Stomach (tissue), 9 donors: ENCODE measurements around the gene TRABD. TPM values are rescaled to one million over a fixed set of nuclear protein-coding genes. Genes with fewer than 3 reads are reported as not detected.

Source experiments
- DNase-seq, 2 donors: peaks; one replicate each; pipeline versions ENCODE4 v3.0.0 to v3.0.0-alpha.2; 2013 to 2019
- H3K27ac ChIP-seq, 5 donors: fragments of 200-600 bp in 4 of 5; sonication (generic) in 4 of 5; one replicate each; pipeline ENCODE4 v1.5.1; 2013 to 2019; ENCODE audit warnings: mild to moderate bottlenecking in 1 of 5, moderate library complexity in 1 of 5
- H3K27me3 ChIP-seq, 3 donors: fragments of 200-600 bp; sonication (generic); one replicate each; pipeline ENCODE4 v1.5.1; 2017 to 2019; ENCODE audit warnings: mixed run types in 1 of 3
- H3K36me3 ChIP-seq, 4 donors: fragments of 200-600 bp; sonication (generic); 1 replicate in 3 of 4; 2 replicates in 1 of 4; pipeline ENCODE4 v1.5.1; 2016 to 2019
- H3K4me1 ChIP-seq, 4 donors: fragments of 200-600 bp; sonication (generic); one replicate each; pipeline ENCODE4 v1.5.1; 2016 to 2019
- H3K4me3 ChIP-seq, 4 donors: fragments of 200-600 bp; sonication (generic) in 3 of 4; one replicate each; pipeline ENCODE4 v1.5.1; 2016 to 2019; ENCODE audit warnings: mild to moderate bottlenecking in 1 of 4
- H3K9me3 ChIP-seq, 4 donors: fragments of 200-600 bp; sonication (generic); one replicate each; pipeline ENCODE4 v1.5.1; 2016 to 2019
- CTCF ChIP-seq, 7 experiments: fragments of 450-650 bp in 4 of 7; fragments of 200-600 bp in 3 of 7; sonication (generic) in 3 of 7; IDR thresholded peaks; one replicate each; pipeline ENCODE4 v1.5.1; 2016 to 2019; ENCODE audit warnings: antibody characterized with exemption in 7 of 7, control low read depth in 2 of 7, mild to moderate bottlenecking in 1 of 7
- EP300 ChIP-seq: sonication (generic); formaldehyde crosslinking; IDR thresholded peaks from one replicate; pipeline ENCODE4 v1.6.1; 2017; ENCODE audit warnings: antibody characterized with exemption
- POLR2A ChIP-seq, 4 donors: fragments of 450-650 bp; IDR thresholded peaks; one replicate each; pipeline ENCODE4 v1.6.1; 2016; ENCODE audit warnings: antibody characterized with exemption in 4 of 4, control low read depth in 2 of 4, mild to moderate bottlenecking in 1 of 4, moderate library complexity in 1 of 4
- POLR2AphosphoS5 ChIP-seq, 3 donors: sonication (generic); formaldehyde crosslinking; IDR thresholded peaks; one replicate each; pipeline ENCODE4 v1.6.1; 2016; ENCODE audit warnings: antibody characterized with exemption in 3 of 3
- WGBS, 5 donors: extraction: QIAGEN DNeasy Blood & Tissue Kit in 3 of 5; methylation state at CpG; one replicate each; pipeline versions ENCODE4 v1.1.5 to v1.1.7; 2013 to 2018; 5-methylcytosine and 5-hydroxymethylcytosine counted together
- intact Hi-C: fragments of 100-400 bp; cut with DNase I; formaldehyde crosslinking; loops from one replicate; pipeline ENCODE4 v1.15.1; 2023; ENCODE audit warnings: low total_unique reads
- polyA plus RNA-seq, 3 donors: library from polyadenylated mRNA; stranded (reverse); fragments of 200-250 nt; gene quantifications; one replicate each; pipeline ENCODE4 v1.2.3, GENCODE V29; 2013
- total RNA-seq, 5 donors: library from RNA; depleted of rRNA; stranded (reverse); fragments of >200 nt; gene quantifications; one replicate each; pipeline versions ENCODE4 v1.1.0 to v1.2.3, GENCODE V29; 2014 to 2016
- donor health status: healthy with polysubstance abuse.
- donor health status: Bipolar disorder and iron deficiency.
- donor health status: healthy.

Gene TRABD
- total and polyA plus RNA-seq, 8 donors, result 13.2 to 245 (median 47.5) TPM

- H3K27me3 ChIP-seq, result no peaks in the 10 kb centered on the region
These were observed 42.7 kb downstream of the TRABD start for GRCh38 chr22:50228366-50228765.

GRCh38 chr22:50229370-50229769, 43.7 kb downstream of the TRABD start:
- no peak overlapping the region for H3K27ac ChIP-seq
- intact Hi-C loops, result no loop called here
- WGBS, 5 donors, result 87 to 96% (median 95%) methylated on average over 13 to 16 of the region's 16 CpGs
- no peak for TF ChIP-seq POLR2AphosphoS5 (IDR thresholded peaks at IDR 0.05)
- TF ChIP-seq EP300, result no peak
- no peaks in the 10 kb centered on the region for H3K4me1 ChIP-seq
- H3K9me3 ChIP-seq, result no peaks in the 10 kb centered on the region
- DNase-seq, result no peak
- no peak overlapping the region for H3K4me3 ChIP-seq
- H3K27me3 ChIP-seq, result no peaks in the 10 kb centered on the region
- peaks cover 47 to 93% (median 88%) of the 10 kb centered on the region in 4 donors for H3K36me3 ChIP-seq

More at GRCh38 chr22:50228366-50228765, 42.7 kb downstream of the TRABD start:
- H3K4me1 ChIP-seq, result no peaks in the 10 kb centered on the region
- no peaks in the 10 kb centered on the region for H3K9me3 ChIP-seq
- H3K27ac ChIP-seq, result no peak overlapping the region
- intact Hi-C loops, result no loop called here
- H3K36me3 ChIP-seq, result peaks cover 56 to 97% (median 95%) of the 10 kb centered on the region in 4 donors
- H3K4me3 ChIP-seq, result no peak overlapping the region
- WGBS, 5 donors, result 94 to 100% (median 98%) methylated on average over 4 to 9 of the region's 9 CpGs
- TF ChIP-seq POLR2AphosphoS5 (IDR thresholded peaks at IDR 0.05), result no peak
- no peak for TF ChIP-seq POLR2A (IDR thresholded peaks at IDR 0.05)
- TF ChIP-seq CTCF (IDR thresholded peaks at IDR 0.05), result no peak
- no peak for TF ChIP-seq EP300
- DNase-seq, result no peak

GRCh38 chr22:50232481-50233151, 46.9 kb downstream of the TRABD start:
- no peak overlapping the region for H3K27ac ChIP-seq
- peaks cover 0 to 7% (median 0%) of the 10 kb centered on the region in 4 donors for H3K4me1 ChIP-seq
- H3K36me3 ChIP-seq, result peaks cover 20 to 86% (median 76%) of the 10 kb centered on the region in 4 donors
- TF ChIP-seq POLR2A (IDR thresholded peaks at IDR 0.05) (no peak), POLR2AphosphoS5 (IDR thresholded peaks at IDR 0.05) (no peak), CTCF (IDR thresholded peaks at IDR 0.05) (no peak), EP300 (no peak)
- no peaks in the 10 kb centered on the region for H3K9me3 ChIP-seq
- intact Hi-C loops, result no loop called here
- WGBS, 5 donors, result 89 to 96% (median 94%) methylated on average over 20 of the region's 20 CpGs
- H3K4me3 ChIP-seq, result no peak overlapping the region
- DNase-seq, result no peak
- H3K27me3 ChIP-seq, result no peaks in the 10 kb centered on the region

- Histone ChIP-seq H3K4me1 (peaks cover 0 to 7% (median 0%) of the 10 kb centered on the region in 4 donors), H3K4me3 (no peak overlapping the region), H3K36me3 (peaks cover 16 to 86% (median 74%) of the 10 kb centered on the region in 4 donors), H3K9me3 (no peaks in the 10 kb centered on the region), H3K27ac (no peak overlapping the region), H3K27me3 (no peaks in the 10 kb centered on the region)
- WGBS, 5 donors, result 91 to 95% (median 93%) methylated on average over 18 of the region's 18 CpGs
- intact Hi-C loops, result no loop called here
- TF ChIP-seq EP300, result no peak
- no peak for TF ChIP-seq POLR2AphosphoS5 (IDR thresholded peaks at IDR 0.05)
- no peak for TF ChIP-seq CTCF (IDR thresholded peaks at IDR 0.05)
- no peak for TF ChIP-seq POLR2A (IDR thresholded peaks at IDR 0.05)
- no peak for DNase-seq
These were observed 47.5 kb downstream of the TRABD start for GRCh38 chr22:50233223-50233622.
